HG03442 (cell line): Measurements from ENCODE around the gene PLLP.
A peak's percentile ranks its signal among the peaks of the same experiment; 100 is the strongest.

Source experiments
- ATAC-seq: cut with Tn5 transposase; IDR thresholded peaks from one replicate; pipeline ENCODE4 v1.9.1; 2021; ENCODE audit warnings: mild to moderate bottlenecking, moderate library complexity; ENCODE audit not compliant: unreplicated experiment

The PLLP gene

GRCh38 chr16:57258226-57258909 is 26.1 kb downstream of the PLLP start:
- ATAC-seq, result no peak

- ATAC-seq, result no peak
Observed at GRCh38 chr16:57257455-57258070, 26.9 kb downstream of the PLLP start.

- ATAC-seq, result no peak
Observed at GRCh38 chr16:57256601-57257395, 27.7 kb downstream of the PLLP start.

- no peak for ATAC-seq
Observed at GRCh38 chr16:57255686-57256415, 28.6 kb downstream of the PLLP start.

- no peak for ATAC-seq
Observed at GRCh38 chr16:57253466-57253865, 31.0 kb downstream of the PLLP start.

- ATAC-seq, result no peak
Observed at GRCh38 chr16:57252148-57252721, 32.2 kb downstream of the PLLP start.

- no peak for ATAC-seq
Observed at GRCh38 chr16:57251352-57251751, 33.1 kb downstream of the PLLP start.

GRCh38 chr16:57245472-57246113 is 38.9 kb downstream of the PLLP start:
- peak; percentile 27 for ATAC-seq

- ATAC-seq, result peak; percentile 95
Observed at GRCh38 chr16:57244767-57245471, 39.6 kb downstream of the PLLP start, which contains the start of gene ARL2BP. Gene ARL2BP, plus strand, starts transcription at chr16:57245259. Its CDS starts 109 bp downstream, at chr16:57245368.

GRCh38 chr16:57244463-57244766 is 40.1 kb downstream of the PLLP start:
- ATAC-seq, result no peak

- ATAC-seq, result no peak
Observed at GRCh38 chr16:57242650-57243049, 41.8 kb downstream of the PLLP start.

- no peak for ATAC-seq
Observed at GRCh38 chr16:57240851-57241250, 43.6 kb downstream of the PLLP start.

- peak; percentile 44 for ATAC-seq
Observed at GRCh38 chr16:57239107-57239506, 45.4 kb downstream of the PLLP start.

- no peak for ATAC-seq
Observed at GRCh38 chr16:57238682-57239081, 45.8 kb downstream of the PLLP start.

- no peak for ATAC-seq
Observed at GRCh38 chr16:57236022-57236350, 48.5 kb downstream of the PLLP start.

GRCh38 chr16:57235128-57236021 is 49.1 kb downstream of the PLLP start:
- ATAC-seq, result no peak

- no peak for ATAC-seq
Observed at GRCh38 chr16:57234707-57235092, 49.8 kb downstream of the PLLP start.

- no peak for ATAC-seq
Observed at GRCh38 chr16:57233944-57234706, 50.3 kb downstream of the PLLP start.
